Measurements from ENCODE around the gene SS18L1. TPM values are rescaled to one million over a fixed set of nuclear protein-coding genes. Genes with fewer than 3 reads are reported as not detected.
A peak's percentile ranks its signal among the peaks of the same experiment; 100 is the strongest.

The SS18L1 gene
- total RNA-seq, 1 donor, result 8.9 TPM

- H3K4me3 ChIP-seq (ENCODE audit: low read depth, low read length), result no peak overlapping the region
- DNase-seq (ENCODE audit: low read depth), result no peak
- TF ChIP-seq CTCF (IDR thresholded peaks at IDR 0.05; ENCODE audit: insufficient read depth, low read length), result no peak
Observed at GRCh38 chr20:62138204-62138543, 5.4 kb upstream of the SS18L1 start.

GRCh38 chr20:62138912-62139311 lies 4.7 kb upstream of the SS18L1 start:
- no peak for DNase-seq (ENCODE audit: low read depth)
- H3K4me3 ChIP-seq (ENCODE audit: low read depth, low read length), result no peak overlapping the region
- TF ChIP-seq CTCF (IDR thresholded peaks at IDR 0.05; ENCODE audit: insufficient read depth, low read length), result no peak

GRCh38 chr20:62139636-62140035 lies 3.9 kb upstream of the SS18L1 start:
- DNase-seq (ENCODE audit: low read depth), result no peak
- H3K4me3 ChIP-seq (ENCODE audit: low read depth, low read length), result no peak overlapping the region
- TF ChIP-seq CTCF (IDR thresholded peaks at IDR 0.05; ENCODE audit: insufficient read depth, low read length), result no peak

GRCh38 chr20:62141043-62141396 lies 2.5 kb upstream of the SS18L1 start:
- no peak for TF ChIP-seq CTCF (IDR thresholded peaks at IDR 0.05; ENCODE audit: insufficient read depth, low read length)
- no peak for DNase-seq (ENCODE audit: low read depth)
- peak overlapping the region; percentile 68 for H3K4me3 ChIP-seq (ENCODE audit: low read depth, low read length)

GRCh38 chr20:62141397-62142251 lies 1.9 kb upstream of the SS18L1 start:
- H3K4me3 ChIP-seq (ENCODE audit: low read depth, low read length), result peak overlapping the region; percentile 68
- peak; percentile 48 for DNase-seq (ENCODE audit: low read depth)
- TF ChIP-seq CTCF (IDR thresholded peaks at IDR 0.05; ENCODE audit: insufficient read depth, low read length), result peak; percentile 51

- DNase-seq (ENCODE audit: low read depth), result no peak
- peak overlapping the region; percentile 68 for H3K4me3 ChIP-seq (ENCODE audit: low read depth, low read length)
- no peak for TF ChIP-seq CTCF (IDR thresholded peaks at IDR 0.05; ENCODE audit: insufficient read depth, low read length)
Observed at GRCh38 chr20:62142252-62143080, 1.1 kb upstream of the SS18L1 start.

Data from fibroblast of the aortic adventitia (primary cell).